GM21786 (cell line): Measurements from ENCODE around the gene HHAT.

Source experiments
- ATAC-seq: cut with Tn5 transposase; IDR thresholded peaks from one replicate; pipeline ENCODE4 v1.9.1; 2021; ENCODE audit not compliant: unreplicated experiment

HHAT gene

DNA sequence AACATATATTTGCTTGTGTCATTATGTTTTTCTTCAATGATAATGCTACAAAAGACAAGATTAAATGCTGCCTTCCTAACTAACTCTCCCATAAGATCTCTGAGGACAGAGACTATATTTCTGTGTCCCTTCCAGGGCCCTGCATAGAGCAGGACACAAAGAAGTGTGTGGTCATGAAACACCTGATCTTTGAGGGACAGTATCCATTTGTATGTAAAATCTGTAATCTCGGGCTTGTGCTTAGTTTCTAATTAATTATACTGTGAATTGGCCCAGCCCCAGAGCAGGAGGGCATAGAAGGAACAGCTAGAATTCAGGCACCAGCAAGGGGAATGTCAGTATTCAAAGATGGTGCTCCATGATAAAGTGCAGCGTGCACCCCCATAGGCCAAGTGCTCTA is 374.9 kb downstream of the HHAT start:
- ATAC-seq, result no peak

DNA sequence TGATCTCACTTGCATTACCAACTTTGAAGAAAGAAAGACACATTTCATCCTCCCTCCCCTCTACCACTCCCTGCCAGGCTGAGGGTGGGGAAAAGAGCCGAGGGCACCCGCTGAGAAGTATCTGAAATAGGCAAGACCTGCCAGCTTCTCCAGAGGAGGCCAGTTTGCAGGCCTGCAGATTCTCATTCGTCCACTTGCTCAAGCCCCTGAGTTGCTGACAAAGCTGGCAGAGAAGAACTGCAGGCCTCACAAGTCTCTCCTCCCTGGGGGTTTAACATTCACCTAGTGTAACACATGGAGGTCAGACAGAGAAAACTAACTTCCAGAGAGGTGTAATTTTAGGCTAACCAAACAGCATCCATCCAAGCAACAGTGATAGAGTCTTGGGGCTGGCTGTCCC is 376.4 kb downstream of the HHAT start:
- no peak for ATAC-seq

- no peak for ATAC-seq
Observed at GRCh38 chr1:210706246-210706645, 377.5 kb downstream of the HHAT start.

GRCh38 chr1:210707300-210708240 is 378.9 kb downstream of the HHAT start:
- no peak for ATAC-seq

DNA sequence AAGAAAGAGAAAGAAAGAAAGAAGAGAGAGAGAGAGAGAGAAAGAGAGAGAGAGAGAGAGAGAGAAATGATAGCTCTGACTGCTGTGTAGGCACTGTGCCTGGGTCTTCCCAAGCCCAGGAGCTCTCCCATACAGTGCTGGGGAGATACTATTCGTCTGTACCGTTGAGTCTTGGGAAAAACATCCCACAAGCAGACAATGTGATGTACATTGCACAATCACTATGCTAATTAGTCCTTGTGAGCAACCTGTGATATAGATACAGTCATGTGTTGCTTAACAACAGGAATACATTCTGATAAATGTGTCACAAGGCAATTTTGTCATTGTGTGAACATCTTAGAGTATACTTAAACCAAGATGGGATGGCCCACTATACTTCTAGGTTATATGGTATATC is 381.0 kb downstream of the HHAT start:
- ATAC-seq, result no peak

DNA sequence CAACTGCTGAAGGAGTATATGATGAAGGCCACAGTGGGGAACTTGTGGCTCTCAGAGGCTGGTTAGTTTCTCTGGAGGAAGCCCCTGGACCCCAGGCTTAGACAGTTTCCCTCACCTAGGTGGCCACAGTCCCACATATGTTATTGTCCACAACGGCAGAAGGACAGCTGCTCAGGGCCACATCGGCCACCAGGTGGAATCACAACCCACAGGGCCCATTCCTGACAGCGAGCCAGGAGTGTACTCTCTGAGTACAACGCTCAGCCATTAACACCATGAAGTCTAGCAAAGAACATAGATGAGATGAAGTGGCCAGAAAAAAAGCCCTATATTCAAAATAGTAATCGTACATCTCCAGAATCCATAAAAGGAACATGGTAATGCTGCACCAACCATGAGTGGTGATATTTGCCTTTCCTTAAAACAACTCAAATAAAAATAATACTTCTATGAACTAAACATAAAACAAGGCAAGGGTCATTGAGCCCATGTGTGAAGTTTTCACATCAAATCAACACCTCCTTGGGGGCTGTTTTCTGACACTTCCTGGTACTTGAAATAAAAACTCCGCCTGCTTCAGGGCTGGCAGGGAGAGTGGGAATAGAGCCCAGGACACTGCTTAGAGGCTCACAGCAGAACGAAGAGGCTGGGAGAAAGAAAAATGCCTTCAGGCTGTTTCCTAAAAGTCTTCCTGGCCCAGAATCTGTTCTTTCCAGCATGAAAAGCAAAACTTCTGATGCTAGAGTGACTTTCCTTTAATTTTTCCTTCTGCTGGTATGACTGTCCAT is 383.3 kb downstream of the HHAT start:
- ATAC-seq, result no peak

GRCh38 chr1:210715072-210715471 is 386.4 kb downstream of the HHAT start:
- no peak for ATAC-seq

DNA sequence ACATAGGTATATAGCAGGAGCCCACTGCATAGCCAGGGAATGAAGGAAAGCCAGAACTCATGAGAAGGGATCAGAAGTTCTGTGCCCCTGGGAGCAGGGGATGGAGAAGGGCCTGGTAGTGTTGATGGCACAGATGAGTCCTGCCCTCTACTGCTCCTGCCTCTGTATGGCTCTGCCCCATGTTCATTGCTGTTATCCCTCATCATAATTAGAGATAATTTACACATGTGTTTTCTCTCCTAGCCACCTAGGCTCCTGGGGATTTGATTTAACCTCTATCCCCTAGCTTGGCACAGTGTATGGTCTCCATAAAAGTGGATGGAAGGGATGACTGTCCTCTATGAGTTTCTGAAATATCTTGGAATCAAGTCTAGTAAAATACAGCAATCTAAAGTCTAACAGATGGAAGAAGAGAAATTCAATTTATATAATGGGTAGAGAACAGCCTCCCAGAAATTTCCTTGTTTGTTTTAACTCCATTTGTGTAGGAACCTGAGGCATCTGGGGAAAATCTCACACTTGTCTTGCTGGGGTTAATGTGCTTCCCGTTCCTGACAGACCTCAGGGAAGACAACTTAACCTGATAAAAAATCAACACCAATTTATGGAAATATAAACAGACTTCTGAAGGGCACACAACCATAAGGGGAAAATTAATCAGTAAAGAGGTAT is 393.8 kb downstream of the HHAT start:
- no peak for ATAC-seq

DNA sequence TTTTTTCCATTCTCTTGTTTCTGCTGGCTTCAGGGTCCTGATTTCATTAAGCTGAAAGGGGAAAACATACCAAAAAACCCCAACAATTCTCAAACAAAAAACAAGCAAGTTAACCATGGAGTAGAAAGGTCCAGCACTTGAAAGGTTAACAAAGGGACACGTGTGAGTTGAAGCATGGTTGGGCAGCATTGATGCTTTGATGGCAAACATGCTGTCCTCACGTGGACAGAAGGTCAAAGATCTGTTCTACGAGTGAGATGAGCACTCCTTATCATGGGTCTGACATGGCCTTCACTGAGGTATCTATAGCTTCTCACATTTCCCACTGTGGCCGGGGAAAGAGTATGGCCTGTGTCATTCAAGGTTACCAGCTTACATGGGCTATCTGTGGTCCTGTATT is 394.9 kb downstream of the HHAT start:
- no peak for ATAC-seq

- ATAC-seq, result no peak
Observed at GRCh38 chr1:210724768-210725167, 396.1 kb downstream of the HHAT start.
